Pancreas (tissue), 10 donors: Measurements from ENCODE around the gene FBXO22. TPM values are rescaled to one million over a fixed set of nuclear protein-coding genes. Genes with fewer than 3 reads are reported as not detected.

Experiments
- ATAC-seq, 4 donors: fragments of 200-7000 bp; cut with Tn5 transposase; one replicate each; pipeline versions ENCODE4 v1.8.0 to v1.9.1; 2020; ENCODE audit warnings: mild to moderate bottlenecking in 4 of 4, moderate library complexity in 4 of 4
- DNase-seq, 6 donors: peaks; one replicate each; pipeline ENCODE4 v3.0.0-alpha.2; 2020
- FAIRE-seq: peaks from 2 replicates; lab custom pipeline; 2012; peaks lifted over from hg19 to GRCh38; lab: Jason Lieb, UNC
- H3K27ac ChIP-seq, 4 donors: fragments of 200-600 bp; sonication (generic); 1 replicate in 3 of 4; 2 replicates in 1 of 4; pipeline versions ENCODE4 v1.5.0 to v1.8.0; 2020
- H3K27me3 ChIP-seq, 4 donors: fragments of 200-600 bp; one replicate each; pipeline ENCODE4 v1.8.0; 2021
- H3K36me3 ChIP-seq, 3 donors: fragments of 200-600 bp; sonication (generic) in 1 of 3; one replicate each; pipeline versions ENCODE4 v1.5.0 to v1.8.0; 2020 to 2021
- H3K4me1 ChIP-seq, 3 donors: fragments of 200-600 bp; one replicate each; pipeline ENCODE4 v1.8.0; 2021
- H3K4me3 ChIP-seq, 4 donors: fragments of 200-600 bp; sonication (generic) in 2 of 4; one replicate each; pipeline versions ENCODE4 v1.5.0 to v1.8.0; 2020 to 2021
- H3K9me3 ChIP-seq, 4 donors: fragments of 200-600 bp; one replicate each; pipeline ENCODE4 v1.8.0; 2021
- WGBS, 2 donors: extraction: QIAGEN DNeasy Blood & Tissue Kit; methylation state at CpG; one replicate each; pipeline ENCODE4 v1.1.7; 2013; 5-methylcytosine and 5-hydroxymethylcytosine counted together
- intact Hi-C, 3 donors: fragments of 100-400 bp; cut with DNase I; formaldehyde crosslinking; loops; one replicate each; pipeline versions ENCODE4 v1.11.1 to v1.14.2; 2022
- polyA plus RNA-seq, 2 donors: library from polyadenylated mRNA; stranded (reverse); fragments of 200-250 nt; gene quantifications; one replicate each; pipeline ENCODE4 v1.2.3, GENCODE V29; 2013
- total RNA-seq, 6 donors: library from RNA; stranded (reverse); fragmentation: NEBNext Ultra II Directional in 4 of 6; extraction: Animal tissue kit (Norgen Biotek cat#: 25700) in 4 of 6; gene quantifications; one replicate each; pipeline versions ENCODE4 v1.2.1 to v1.2.4, GENCODE V29; 2021 to 2023
- TF ChIP-seq, protein P1 (sequence below), 4 donors: fragments of 200-600 bp; sonication (generic) in 3 of 4; IDR thresholded peaks; one replicate each; pipeline versions ENCODE4 v1.5.0 to v1.8.0; 2021; ENCODE audit warnings: antibody characterized with exemption in 4 of 4
- donor health status: healthy with polysubstance abuse.
- donor health status: DM: no; HTN: no; CAD: no; lungs with moderate emphysema.
- donor health status: DM: no; HTN: no; CAD: no.
- donor health status: control.
- donor health status: control.
- donor health status: Bipolar disorder and iron deficiency.
- donor health status: DM: yes; HTN: yes; CAD: no.
- donor health status: DM: no; HTN: no; CAD: no.
- donor health status: DM: no; HTN: no; CAD: no.
- donor health status: DM: yes; HTN: yes; CAD: no.

FBXO22 gene
- total and polyA plus RNA-seq, 8 donors = 3.1 to 14.9 (median 12.5) TPM

DNA sequence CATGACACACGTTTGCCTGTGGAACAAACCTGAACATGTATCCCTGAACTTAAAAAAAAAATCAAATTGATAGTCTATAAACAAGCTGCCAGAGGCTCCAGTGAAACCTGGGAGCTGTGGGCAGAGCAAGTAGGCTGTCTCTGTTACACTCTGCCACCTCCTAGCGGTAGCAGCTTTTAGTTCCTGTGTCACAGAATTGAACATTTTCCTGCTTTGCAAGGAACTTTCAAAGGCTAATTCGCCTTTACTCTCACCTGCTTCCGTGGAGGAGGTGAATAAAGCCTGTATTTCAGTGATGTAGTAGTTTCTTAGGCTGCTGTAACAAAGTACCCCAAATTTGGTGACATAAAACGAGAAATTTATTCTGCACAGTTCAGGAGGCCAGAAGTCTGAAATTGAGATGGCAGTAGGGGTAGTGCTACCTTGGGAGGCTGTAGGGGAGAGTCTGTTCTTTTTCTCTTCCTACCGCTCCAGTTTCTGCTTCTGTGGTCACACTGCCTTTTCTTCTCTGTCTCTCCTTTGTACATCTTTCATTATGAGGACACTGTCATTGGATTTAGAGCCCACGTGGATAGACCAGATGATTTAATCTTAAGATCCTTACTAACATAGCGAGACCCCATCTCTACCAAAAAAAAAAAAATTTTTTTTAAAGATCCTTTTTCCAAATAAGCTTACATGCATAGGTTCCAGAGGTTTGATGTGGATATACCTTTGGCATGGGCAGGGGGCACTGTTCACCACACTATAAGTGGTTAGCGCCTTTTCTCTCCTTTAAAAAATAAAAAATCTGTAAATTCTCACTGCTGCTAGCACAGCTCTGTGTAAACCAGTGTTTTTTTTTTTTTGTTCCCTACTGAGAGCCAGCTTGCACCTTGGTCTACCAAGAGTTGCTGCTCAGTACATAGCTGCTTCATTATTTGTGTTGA is 25.3 kb downstream of the FBXO22 start:
- H3K4me3 ChIP-seq = no peak overlapping the region
- TF ChIP-seq, protein P1, sequence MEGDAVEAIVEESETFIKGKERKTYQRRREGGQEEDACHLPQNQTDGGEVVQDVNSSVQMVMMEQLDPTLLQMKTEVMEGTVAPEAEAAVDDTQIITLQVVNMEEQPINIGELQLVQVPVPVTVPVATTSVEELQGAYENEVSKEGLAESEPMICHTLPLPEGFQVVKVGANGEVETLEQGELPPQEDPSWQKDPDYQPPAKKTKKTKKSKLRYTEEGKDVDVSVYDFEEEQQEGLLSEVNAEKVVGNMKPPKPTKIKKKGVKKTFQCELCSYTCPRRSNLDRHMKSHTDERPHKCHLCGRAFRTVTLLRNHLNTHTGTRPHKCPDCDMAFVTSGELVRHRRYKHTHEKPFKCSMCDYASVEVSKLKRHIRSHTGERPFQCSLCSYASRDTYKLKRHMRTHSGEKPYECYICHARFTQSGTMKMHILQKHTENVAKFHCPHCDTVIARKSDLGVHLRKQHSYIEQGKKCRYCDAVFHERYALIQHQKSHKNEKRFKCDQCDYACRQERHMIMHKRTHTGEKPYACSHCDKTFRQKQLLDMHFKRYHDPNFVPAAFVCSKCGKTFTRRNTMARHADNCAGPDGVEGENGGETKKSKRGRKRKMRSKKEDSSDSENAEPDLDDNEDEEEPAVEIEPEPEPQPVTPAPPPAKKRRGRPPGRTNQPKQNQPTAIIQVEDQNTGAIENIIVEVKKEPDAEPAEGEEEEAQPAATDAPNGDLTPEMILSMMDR (IDR thresholded peaks at IDR 0.05) = peak in 2 of 4 donors; percentile 19
- 67 to 69% methylated on average over 9 of the region's 9 CpGs for WGBS, 2 donors
- ATAC-seq (peak; percentile 46 to 84 (median 74)), DNase-seq (peak in 3 of 6 donors; percentile 27 to 37 (median 34)), FAIRE-seq (no peak)
- peaks cover 0 to 3% (median 0%) of the 10 kb centered on the region in 3 donors for H3K36me3 ChIP-seq
- no peaks in the 10 kb centered on the region for H3K27me3 ChIP-seq
- H3K27ac ChIP-seq = no peak overlapping the region
- intact Hi-C loops = no loop called here
- H3K4me1 ChIP-seq = no peaks in the 10 kb centered on the region
- no peaks in the 10 kb centered on the region for H3K9me3 ChIP-seq

- ATAC-seq (peak in 3 of 4 donors; percentile 31 to 50 (median 39)), DNase-seq (no peak), FAIRE-seq (no peak)
- WGBS, 2 donors = 41 to 44% methylated on average over 5 of the region's 5 CpGs
- H3K27ac ChIP-seq = no peak overlapping the region
- H3K4me3 ChIP-seq = no peak overlapping the region
- peaks cover 0 to 12% (median 0%) of the 10 kb centered on the region in 3 donors for H3K36me3 ChIP-seq
- H3K27me3 ChIP-seq = no peaks in the 10 kb centered on the region
- intact Hi-C loops = no loop called here
- TF ChIP-seq, protein P1 (IDR thresholded peaks at IDR 0.05) = no peak
- no peaks in the 10 kb centered on the region for H3K9me3 ChIP-seq
- no peaks in the 10 kb centered on the region for H3K4me1 ChIP-seq
These were observed 26.3 kb downstream of the FBXO22 start for GRCh38 chr15:75929799-75930565.

DNA sequence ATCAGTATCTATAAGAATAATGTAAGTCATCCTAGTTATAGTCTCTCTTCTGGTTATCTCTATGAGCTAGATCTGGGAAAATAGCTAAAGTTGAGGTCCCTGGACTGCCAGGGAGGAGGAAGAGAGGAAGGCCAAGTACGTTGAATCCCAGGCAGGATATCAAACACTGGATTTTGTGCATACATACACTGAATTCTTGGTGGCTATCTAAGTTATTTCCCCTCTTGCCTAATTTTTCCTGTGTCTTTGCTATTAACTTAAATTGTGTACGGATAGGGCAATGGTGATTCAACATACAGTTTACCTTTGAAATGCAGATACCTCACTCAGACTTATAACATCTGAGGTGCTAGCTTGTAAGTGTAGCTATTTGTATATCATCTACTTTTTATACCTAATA is 27.2 kb downstream of the FBXO22 start:
- intact Hi-C loops = no loop called here
- Histone ChIP-seq H3K9me3 (no peaks in the 10 kb centered on the region), H3K27ac (no peak overlapping the region), H3K4me1 (no peaks in the 10 kb centered on the region), H3K4me3 (no peak overlapping the region), H3K27me3 (no peaks in the 10 kb centered on the region), H3K36me3 (peaks cover 0 to 12% (median 0%) of the 10 kb centered on the region in 3 donors)
- DNase-seq = no peak
- TF ChIP-seq, protein P1 (IDR thresholded peaks at IDR 0.05) = no peak
- ATAC-seq = no peak
- 85% methylated on average over 2 of the region's 2 CpGs for WGBS, 2 donors
- no peak for FAIRE-seq

DNA sequence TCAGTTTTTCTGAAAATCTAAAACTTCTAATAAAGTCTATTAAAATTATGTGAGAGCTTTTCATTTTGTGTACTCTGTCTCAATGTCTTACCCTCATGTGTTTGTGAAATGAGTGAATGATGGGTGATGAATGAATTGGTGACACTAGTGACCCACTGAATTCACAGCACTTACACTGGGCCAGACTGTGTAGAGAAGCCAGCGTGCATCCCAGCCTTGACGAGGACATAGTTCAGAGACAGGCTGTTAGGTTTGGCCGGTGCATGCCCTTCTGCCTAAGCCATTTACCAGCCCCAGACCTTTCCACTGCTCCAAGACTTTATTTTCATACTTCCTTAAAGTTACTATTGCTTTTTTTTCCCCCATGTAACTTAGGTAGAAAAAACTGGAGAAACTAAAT is 38.8 kb downstream of the FBXO22 start:
- Histone ChIP-seq H3K9me3 (no peaks in the 10 kb centered on the region), H3K4me1 (no peaks in the 10 kb centered on the region), H3K27ac (no peak overlapping the region), H3K4me3 (no peak overlapping the region), H3K27me3 (no peaks in the 10 kb centered on the region), H3K36me3 (no peaks in the 10 kb centered on the region)
- peak in 2 of 4 donors; percentile 31 to 35 for ATAC-seq
- intact Hi-C loops = no loop called here
- WGBS, 2 donors = 84 to 86% methylated on average over 3 of the region's 3 CpGs
- FAIRE-seq = no peak
- DNase-seq = no peak
- TF ChIP-seq, protein P1 (IDR thresholded peaks at IDR 0.05) = no peak
